Measurements from ENCODE around the gene ARHGAP6.

DNA sequence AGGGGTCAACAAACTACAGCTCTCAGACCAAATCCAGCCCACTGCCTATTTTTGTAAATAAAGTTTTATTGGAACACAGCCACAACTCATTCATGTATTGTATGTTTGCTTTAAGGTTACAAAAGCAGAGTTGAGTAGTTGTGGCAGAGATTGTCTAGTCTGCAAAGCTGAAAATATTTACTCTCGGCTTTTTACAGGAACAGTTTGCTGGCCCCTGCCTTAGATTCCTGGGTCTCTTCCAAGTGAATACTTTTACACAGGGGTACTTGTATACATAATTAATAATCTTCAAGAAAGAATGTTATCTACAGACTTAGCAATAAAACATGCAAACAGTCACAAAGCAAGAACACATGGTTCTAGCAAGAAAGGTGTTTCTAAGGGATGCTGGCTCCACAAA is 218.3 kb downstream of the ARHGAP6 start:
- no peak for TF ChIP-seq POLR2A (IDR thresholded peaks at IDR 0.05)
- TF ChIP-seq, protein P1, sequence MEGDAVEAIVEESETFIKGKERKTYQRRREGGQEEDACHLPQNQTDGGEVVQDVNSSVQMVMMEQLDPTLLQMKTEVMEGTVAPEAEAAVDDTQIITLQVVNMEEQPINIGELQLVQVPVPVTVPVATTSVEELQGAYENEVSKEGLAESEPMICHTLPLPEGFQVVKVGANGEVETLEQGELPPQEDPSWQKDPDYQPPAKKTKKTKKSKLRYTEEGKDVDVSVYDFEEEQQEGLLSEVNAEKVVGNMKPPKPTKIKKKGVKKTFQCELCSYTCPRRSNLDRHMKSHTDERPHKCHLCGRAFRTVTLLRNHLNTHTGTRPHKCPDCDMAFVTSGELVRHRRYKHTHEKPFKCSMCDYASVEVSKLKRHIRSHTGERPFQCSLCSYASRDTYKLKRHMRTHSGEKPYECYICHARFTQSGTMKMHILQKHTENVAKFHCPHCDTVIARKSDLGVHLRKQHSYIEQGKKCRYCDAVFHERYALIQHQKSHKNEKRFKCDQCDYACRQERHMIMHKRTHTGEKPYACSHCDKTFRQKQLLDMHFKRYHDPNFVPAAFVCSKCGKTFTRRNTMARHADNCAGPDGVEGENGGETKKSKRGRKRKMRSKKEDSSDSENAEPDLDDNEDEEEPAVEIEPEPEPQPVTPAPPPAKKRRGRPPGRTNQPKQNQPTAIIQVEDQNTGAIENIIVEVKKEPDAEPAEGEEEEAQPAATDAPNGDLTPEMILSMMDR (IDR thresholded peaks at IDR 0.05) = no peak
